Measurements from ENCODE around the gene LAMC2.
"Not testable (repeated sequence)": the region's sequence is repeated elsewhere in the genome, so short reads cannot be mapped to it uniquely, and the experiment has no call there.

The LAMC2 gene

DNA sequence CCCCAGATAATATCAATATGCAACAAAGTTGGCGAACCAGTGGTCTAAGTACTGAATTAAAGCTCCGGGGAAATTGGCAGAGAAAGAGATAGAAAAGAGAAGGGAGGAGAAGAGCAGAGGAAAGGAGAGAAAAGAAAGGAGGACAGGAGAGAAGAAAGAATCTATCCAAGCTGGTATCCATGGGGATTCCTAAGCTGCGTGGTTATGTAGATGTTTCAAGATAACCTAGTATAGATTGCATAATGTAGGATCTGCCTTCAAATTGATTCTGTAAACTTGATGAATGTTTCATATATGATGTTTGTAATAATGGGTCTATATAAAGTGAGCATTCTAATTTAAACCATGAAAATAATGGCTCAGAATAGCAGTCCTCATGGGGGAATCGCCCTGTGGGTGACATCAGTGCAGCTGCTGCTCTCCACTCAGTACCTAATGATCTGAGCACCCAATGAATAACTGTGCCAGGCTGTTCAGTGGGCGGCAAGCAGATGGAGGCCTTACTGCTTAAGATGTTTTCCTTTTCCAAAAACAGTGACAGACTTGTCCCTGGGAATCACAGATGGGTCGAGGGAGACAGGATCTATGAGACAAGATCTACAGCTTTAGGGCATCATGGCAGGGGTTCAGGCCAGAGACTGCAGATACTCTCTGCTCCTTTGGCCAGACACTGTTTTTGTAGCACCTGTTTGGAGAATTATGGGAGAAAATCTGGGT lies 78.0 kb downstream of the LAMC2 start:
- no peak for DNase-seq (ENCODE audit: low spot score)

DNA sequence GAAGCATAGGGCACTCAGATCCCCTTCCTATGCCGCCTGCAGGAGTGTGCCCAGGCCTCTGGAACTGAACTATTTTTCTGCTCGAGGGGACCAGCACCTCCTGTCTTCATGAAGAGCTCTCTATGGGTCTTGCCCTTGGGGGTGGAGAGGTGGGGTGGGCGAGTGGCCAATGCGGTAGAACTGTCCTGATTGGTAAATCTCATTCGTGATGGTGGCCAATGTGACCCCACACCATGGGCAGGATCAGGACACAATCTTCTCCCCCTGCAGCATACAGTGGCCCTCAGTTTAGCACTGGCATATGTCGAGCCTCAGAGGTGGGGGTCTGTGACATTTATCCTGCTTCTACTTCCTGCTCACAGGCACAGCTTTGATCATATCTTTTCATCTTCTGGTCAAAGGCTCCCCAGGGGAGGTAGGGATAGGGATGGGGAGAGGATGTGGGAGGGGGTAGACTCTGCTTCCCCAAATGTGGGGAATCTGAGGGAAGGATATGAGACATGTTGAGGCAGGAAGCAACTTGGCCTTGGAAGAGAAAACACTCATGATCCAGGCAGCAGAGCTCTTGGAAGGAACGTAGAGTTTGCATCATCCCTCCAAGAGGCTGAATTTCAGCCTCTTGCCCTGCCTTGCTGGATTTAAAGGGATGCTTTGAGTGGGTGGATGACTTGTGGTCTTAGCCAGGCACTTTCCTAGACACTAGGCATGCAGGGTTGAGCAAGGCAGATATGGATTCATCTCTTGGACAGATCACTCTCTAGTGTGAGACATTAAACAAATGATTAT lies 81.8 kb downstream of the LAMC2 start:
- DNase-seq (ENCODE audit: low spot score) = no peak

DNA sequence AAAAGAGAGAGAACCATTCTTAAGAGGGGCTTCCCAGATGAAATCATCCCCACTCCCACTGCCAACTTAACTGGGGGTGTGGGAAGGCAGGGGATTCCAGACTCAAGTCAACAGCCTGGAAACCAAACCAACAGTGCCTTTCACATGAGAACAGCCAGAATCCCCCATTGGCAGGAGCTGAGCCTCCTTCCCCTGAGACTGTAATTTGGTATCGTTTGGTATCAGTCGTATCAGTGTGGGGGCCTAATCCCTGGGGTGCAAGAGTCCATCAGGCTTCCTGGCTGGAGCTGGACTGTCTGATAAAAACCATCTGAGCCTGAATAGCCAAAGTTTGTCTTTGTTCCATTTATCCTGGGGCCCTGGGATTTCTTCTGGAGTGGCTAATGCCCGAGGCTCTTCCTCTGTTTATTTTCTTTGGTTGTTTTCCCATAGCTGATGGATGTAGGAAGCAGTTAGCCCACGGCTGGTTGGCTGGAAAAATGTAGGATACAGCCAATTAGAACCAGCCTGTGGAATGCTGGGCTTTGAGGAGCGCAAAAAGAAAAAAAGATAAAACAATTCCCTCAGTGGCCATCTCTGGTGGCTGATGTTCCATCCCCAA lies 84.6 kb downstream of the LAMC2 start:
- no peak for DNase-seq (ENCODE audit: low spot score)

DNA sequence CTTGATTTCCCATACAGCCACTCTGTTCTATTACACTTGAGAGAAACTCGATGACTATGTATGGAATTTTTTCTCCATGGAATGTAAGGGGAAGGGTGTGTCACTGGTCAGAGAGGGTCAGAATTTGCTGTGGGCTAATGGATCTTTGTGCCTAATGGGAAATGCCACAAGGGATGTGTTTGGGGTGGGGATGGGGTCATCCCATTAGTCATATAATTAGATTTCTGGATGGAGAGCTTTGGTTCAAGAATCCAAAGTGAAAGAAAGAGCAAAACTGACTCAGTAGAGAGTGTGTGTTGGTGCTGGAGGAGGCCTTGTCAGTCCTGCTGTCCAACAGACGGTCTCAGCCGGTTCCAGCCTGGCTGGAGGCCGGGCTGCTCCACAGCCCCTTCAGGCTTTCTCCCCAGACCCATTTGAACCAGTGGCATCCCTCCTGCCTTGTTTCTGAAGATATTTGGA lies 86.4 kb downstream of the LAMC2 start:
- DNase-seq (ENCODE audit: low spot score) = no peak

DNA sequence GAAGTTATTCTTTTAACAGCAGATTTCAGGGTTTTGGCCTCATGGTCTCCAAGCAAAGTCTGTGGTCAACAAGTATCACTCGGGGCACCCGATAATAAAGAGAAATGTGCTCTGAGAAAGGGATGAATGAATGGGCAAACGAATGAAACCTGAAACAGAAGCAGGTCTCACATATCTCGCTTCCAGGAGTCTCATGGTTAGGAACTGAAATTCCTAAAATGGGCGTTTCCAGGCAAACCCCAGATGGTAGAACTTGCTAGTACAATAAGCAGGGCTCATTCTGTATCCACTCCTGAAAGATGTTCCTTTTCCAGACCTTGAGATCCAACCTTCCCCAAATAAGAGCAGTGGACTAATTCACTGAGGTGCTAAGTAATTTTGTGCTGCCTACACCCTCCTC lies 87.2 kb downstream of the LAMC2 start:
- DNase-seq (ENCODE audit: low spot score) = no peak

DNA sequence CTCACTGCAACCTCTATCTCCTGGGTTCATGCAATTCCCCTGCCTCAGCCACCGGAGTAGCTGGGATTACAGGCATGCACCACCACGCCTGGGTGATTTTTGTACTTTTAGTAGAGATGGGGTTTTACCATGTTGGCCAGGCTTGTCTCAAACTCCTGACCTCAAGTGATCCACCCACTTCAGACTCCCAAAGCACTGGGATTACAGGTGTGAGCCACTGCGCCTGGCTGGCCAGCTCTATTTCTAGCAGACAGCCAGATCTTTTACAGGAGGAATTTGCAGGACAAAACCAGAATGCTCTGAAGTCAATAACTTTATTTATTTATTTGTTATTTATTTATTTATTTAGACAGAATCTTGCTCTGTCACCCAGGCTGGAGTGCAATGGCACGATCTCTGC lies 87.9 kb downstream of the LAMC2 start:
- DNase-seq (ENCODE audit: low spot score) = not testable (repeated sequence)

DNA sequence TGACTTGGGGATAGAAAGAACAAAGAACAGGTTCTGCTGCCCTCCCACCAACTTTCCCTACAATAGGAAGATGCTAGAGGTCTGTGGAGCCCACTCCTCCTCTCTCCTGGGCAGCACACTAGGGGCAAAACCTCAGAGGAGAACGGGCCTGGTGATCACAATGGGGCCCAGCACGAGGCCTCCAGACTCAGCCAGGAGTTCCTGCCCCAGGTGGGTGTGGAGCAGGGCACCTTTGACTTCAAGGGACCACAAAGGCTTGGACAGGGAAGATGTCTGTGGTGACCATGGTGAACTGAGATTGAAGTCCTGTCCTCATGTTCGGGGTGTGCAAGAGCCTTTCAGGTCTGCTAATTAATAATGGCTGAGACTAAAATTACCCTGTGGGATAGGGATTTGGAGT lies 88.8 kb downstream of the LAMC2 start:
- no peak for DNase-seq (ENCODE audit: low spot score)

DNA sequence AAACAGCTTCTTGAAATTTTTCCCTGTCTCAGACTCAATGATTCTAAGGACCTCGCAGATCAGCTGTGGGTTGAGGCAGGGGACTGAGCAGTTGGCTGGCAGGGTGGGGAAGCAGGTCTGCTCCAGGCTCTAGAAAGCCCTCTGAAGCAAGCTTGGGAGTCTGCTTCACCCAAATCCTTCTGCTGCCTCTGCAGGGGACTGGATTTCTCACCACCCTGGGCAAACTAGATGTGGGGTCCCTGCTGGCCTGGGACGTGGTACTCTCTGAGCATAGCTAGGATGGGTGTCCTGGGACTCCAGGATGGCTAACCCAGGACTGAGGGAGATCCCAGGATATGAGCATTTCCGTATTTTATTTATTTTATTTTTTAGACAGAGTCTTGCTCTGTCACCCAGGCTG lies 89.3 kb downstream of the LAMC2 start:
- DNase-seq (ENCODE audit: low spot score) = no peak

DNA sequence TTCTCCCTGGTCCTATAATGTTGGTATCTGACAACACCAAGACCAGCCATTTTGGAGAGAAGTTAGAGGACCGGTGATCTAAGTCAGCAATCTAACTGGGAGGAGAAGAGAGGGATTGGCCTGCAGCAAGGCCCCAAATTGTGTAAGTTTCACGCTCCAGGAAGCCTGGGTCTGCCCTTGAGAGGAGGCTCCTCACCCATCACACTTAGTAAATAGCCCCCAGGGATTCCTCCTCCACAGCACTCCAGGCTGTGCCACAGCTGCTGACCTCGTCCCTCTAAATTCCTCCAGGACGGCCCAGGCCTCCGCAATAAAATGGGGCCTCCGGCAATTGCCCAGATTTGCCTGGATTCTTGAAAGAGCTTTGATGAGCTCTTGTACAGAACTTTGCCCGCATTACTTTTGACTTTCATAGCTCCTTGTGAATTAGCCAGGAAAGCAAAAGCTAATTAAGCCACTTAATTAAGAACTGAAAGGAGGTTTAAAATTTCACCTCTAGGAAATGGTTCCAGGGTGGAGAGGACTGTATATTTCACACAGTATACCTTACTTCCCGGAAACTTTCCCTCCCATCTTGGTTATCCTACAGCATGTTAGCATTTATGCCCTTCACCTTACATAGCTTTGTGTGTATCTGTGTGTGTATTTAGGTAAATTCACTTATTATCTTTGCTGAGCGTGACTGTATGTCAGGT lies 90.5 kb downstream of the LAMC2 start:
- no peak for DNase-seq (ENCODE audit: low spot score)

DNA sequence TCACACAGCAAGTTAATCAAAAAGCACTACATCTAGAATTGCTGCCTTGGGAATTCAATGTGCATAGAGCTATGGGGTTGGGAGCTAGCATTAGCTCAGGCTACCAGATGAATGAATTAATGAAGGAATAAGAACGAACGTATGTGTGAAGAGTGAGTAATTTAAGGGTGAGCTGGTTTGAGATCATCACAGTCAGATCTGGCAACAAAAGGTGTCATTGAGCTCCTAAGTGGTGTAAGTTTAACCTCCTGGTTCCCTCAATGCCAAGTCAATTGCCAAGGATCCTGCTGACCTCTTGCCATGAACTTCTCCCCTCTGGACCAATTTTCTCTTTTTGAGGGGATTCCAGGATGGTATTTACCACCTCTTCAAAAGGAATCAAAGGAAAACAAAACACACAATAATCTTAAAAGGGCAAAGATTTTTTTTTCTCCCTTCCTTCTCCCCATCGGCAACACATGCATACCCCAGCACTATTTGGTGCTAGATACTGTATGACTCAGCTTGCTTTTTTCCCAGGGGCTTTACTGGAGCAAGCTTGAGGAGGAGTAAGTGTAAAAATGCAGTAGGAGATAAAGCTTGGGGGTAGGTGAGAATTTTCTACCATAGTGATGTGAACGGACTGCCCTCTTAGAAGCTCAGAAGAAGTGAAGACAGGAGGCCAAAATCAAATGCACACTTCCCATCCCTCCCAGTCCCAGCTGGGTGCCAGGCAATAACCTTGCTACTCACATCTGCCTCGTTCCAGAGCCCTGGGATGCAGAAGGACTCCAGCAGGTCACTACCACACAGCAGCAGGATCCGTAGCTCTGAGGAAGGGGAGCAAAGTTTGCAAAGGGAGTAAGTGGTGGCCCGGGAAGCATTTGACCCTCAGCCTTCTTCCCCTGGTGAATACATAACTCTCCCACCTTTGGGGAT lies 92.0 kb downstream of the LAMC2 start:
- DNase-seq (ENCODE audit: low spot score) = no peak

DNA sequence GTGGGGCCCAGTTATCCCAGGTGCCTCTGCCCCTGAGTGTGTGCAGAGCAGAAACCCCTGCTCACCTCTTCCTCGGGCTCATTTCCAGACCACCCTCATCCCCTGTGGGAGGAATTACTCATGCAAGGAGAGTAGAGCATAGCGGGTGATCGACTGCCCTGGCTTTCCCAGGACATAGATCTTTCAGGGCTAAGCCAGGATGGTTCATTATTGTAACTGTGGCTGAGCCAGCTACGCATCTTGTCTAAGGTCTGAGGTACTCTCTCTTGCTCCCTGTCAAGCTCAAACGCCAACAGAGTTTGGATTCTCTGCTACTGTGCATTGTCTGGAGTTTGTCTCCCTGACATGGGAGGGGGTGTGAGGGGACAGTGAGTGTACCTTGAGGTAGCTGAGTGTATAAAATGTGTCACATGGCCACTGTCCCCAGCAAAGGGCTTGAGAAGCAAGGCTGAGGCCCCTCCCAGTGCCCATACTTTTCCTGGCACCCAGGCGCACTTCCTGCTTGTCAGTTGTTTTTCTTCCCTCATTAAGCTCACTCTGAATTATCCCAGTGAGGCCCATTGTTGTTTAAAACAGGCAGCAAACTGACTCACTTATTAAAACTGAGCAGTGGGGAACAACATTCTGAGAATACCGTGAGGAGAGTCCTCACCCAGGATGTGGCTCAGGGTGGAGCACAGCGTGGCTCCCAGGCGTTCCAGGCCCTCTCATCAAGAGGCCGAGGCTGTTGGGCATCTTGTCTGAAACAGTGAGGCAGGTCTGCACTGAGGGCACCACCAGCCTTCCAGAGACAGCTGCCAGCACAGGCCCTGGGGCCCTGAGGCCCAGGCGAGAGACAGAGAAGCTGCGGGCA lies 92.9 kb downstream of the LAMC2 start:
- DNase-seq (ENCODE audit: low spot score) = no peak

DNA sequence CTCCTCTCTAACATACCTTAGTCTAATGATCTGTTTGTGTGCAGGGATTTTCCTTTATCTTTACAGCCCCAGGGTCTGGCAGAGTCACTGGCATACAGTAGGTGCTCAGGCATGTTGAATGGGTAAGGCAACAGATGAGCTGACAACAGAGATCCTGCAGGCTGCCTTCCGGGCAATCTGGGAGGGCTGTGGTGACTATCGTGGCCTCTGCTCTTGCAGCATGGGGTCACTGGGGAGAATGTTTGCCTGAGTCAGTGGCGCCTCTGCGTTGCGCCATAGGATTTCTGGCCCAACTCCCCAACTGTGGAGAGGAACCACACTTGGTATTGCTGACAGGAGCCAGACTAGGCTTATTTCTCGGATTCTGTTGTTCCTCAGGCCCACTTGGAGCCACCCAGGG lies 93.8 kb downstream of the LAMC2 start:
- DNase-seq (ENCODE audit: low spot score) = no peak

DNA sequence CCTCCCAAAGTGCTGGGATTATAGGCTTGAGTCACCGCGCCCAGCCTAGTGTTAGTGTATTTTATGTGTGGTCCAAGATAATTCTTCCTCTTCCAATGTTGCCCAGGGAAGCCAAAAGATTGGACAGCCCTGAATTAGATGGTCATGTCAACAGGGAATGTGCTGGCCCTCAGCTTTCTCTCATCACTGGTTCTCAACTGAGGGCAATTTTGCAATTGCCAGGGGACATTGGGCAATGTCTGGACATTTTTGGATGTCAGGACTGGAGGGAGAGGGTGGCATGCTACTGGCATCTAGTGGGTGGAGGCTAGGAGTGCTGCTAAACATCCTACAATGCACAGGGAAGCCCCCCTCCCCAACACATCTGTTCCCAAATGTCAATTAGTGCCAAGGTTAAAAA lies 95.0 kb downstream of the LAMC2 start:
- DNase-seq (ENCODE audit: low spot score) = no peak

DNA sequence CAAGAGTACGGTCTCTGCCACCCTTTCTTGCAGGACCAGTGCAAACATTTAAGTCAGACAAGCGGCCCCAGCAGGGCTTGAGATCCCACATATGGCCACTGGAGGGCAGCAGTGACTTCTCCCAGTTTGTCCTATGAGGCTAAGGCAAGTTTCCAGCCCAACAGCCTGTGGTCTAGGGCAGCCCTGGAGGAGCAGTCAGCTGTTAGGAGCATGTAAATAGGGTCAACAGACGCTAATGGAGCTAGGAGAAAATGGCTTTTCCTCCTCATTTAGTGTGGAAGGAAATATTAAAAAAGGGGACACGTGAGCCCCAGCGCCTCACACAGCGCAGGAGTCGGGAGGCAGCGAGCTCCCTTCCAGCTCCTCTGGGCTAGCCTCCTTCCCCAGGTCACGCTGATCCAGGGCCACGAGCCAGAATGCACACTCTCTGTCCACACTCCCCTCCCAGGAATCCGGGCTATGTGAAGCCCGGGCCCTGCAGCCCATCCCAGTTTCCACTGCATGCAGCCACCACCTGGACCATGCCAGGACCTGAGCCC lies 95.6 kb downstream of the LAMC2 start:
- peak; percentile 62 for DNase-seq (ENCODE audit: low spot score)

DNA sequence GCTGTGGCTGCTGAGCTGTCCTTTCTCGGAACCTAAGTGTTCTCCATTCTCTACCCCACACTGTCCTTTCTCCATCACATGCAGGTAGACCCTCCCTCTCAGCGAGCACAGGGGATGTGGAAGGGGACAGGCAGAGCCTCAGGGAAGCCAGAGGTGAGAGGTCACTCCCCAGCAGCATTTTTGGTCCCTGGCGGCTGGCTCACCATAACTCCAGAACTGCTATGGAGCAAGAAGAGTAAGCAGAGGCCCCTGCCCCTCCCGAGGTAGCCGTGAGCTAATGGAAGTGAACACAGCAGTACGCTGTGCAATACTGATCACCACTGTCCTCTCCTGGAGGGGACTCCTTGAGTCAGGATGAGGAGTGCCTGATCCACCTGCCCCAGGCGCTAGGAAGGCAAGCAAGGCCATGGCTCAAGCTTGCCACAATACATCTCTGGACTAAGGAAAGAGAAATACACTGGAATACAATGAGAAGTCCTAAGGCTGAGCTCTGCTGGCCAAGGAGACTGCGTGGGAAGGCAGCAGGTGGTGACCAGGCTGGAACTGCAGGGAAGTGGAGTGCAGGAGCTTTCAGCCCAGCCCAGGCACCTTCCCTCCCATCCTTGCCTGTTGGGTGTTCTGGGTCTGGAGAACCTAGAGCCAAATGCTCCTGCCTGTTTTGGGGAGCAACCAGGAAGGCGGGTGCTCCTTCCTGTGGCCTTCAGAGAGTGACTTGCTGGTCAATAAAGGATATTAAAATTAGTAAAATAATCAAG lies 96.2 kb downstream of the LAMC2 start:
- DNase-seq (ENCODE audit: low spot score) = no peak

DNA sequence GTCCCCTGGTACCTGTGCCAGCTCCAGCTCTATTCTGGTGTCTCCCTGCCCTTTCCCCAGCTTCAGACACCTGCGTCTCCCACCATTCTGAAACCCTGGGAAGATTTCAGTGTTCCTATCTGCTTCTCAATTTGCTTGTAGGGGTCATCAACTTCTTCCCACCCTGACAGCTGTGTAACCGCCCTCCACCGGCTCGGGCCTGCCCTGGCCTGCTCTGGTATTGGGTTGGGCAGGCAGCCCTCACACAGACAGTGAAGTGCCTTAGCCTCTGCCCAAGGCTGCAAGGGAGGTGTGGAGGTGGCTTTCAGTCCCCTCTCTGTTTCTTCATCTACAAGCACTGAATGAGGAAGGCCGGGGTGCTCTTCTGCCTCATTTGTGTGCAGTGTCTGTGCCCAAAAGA lies 97.2 kb downstream of the LAMC2 start:
- no peak for DNase-seq (ENCODE audit: low spot score)

DNA sequence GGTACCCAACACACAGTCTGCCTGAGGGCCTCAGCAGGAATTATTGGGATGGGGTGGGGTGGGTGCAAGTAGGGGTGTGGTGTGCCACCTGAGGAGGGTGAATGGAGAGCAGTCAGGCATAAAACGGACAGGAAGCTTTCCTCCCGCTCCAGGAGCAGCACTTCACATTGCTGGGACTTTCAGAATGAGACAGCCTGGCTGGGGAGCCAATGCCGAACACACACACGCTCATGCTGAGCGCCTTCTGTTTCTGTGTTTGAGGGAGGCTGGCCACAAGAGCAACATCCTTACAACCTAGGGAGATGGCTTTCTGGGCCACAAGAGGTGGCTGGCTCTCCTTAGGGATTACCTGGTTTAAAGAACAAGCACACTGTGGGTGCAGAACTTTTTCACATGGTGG lies 98.0 kb downstream of the LAMC2 start:
- DNase-seq (ENCODE audit: low spot score) = no peak

DNA sequence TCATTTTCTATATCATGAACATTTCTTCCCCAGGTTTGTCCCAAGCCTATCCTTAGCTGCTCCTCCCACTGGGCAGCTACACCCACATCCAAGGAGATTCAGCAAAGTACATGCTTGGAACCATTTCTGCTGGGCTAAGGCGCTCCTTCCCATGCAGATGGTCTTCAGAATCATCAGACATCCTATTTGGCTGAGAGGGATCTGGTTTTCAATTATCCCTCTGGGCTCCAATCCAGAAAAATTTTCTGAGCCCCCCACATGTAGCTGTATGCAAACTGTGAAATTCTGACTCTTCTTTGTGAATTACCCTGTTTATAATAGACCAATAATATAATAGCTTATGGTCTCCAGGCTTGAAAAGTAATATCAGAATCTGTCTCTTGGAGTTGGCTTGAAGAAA lies 99.2 kb downstream of the LAMC2 start:
- no peak for DNase-seq (ENCODE audit: low spot score)

DNA sequence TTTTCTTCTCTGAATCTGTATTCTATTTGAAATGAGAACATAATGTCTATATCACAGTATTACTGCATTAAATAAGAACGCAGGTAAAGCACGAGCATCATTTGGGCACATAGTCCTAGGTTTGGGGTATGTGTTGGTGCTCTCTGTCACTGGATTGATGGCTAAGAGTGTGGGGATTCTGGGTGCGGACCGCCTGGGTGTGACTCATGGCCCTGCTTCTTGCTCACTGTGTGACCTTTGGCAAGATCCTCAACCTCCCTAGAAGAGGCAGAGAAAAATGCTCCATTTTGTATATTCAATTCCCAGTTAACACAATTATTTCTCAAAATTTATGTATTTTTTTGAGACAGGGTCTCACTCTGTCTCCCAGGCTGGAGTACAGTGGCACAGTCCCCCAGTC lies 99.7 kb downstream of the LAMC2 start:
- no peak for DNase-seq (ENCODE audit: low spot score)
